ENCODE data around the gene PCSK5.

DNA sequence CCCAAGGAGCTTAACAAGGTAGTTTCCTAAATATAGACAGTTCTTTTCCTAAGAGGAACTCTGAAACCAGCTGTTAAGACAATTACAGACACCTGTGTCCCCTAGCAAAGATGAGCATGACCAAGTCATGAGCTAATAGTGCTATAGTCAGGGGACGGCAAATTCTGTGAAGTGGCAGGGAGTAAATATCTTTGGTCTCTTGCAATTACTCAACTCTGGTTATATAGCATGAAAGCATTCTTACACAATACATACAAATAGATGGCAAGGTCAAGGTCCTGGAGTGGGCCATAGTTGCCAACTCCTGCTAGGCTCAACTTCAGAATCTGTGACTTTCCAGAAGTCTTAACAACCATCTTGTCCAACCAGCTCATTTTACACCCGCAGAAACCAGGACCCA is 400.1 kb downstream of the PCSK5 start:
- TF ChIP-seq, protein P1, sequence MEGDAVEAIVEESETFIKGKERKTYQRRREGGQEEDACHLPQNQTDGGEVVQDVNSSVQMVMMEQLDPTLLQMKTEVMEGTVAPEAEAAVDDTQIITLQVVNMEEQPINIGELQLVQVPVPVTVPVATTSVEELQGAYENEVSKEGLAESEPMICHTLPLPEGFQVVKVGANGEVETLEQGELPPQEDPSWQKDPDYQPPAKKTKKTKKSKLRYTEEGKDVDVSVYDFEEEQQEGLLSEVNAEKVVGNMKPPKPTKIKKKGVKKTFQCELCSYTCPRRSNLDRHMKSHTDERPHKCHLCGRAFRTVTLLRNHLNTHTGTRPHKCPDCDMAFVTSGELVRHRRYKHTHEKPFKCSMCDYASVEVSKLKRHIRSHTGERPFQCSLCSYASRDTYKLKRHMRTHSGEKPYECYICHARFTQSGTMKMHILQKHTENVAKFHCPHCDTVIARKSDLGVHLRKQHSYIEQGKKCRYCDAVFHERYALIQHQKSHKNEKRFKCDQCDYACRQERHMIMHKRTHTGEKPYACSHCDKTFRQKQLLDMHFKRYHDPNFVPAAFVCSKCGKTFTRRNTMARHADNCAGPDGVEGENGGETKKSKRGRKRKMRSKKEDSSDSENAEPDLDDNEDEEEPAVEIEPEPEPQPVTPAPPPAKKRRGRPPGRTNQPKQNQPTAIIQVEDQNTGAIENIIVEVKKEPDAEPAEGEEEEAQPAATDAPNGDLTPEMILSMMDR (IDR thresholded peaks at IDR 0.05; ENCODE audit: extremely low read depth in 1 of 2, insufficient read depth in 1 of 2, low read depth in 1 of 2, low read length in 2 of 2): no peak
- no peak for TF ChIP-seq MYC (IDR thresholded peaks at IDR 0.05; ENCODE audit: low read depth, low read length)
- no peak for TF ChIP-seq POLR2AphosphoS5 (IDR thresholded peaks at IDR 0.05; ENCODE audit: insufficient read depth, low read depth, low read length)
- TF ChIP-seq FOS (IDR thresholded peaks at IDR 0.05; ENCODE audit: borderline replicate concordance, insufficient read depth, low read length): no peak
- no peak for TF ChIP-seq EZH2 (IDR thresholded peaks at IDR 0.05; ENCODE audit: borderline replicate concordance, low read depth, low read length, severe bottlenecking)
- TF ChIP-seq POLR2A (IDR thresholded peaks at IDR 0.05; ENCODE audit: low read depth, low read length): no peak
- TF ChIP-seq, protein P2, sequence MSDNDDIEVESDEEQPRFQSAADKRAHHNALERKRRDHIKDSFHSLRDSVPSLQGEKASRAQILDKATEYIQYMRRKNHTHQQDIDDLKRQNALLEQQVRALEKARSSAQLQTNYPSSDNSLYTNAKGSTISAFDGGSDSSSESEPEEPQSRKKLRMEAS (IDR thresholded peaks at IDR 0.05; ENCODE audit: insufficient read depth, insufficient read length): no peak
- TF ChIP-seq JUN (IDR thresholded peaks at IDR 0.05; ENCODE audit: borderline replicate concordance, insufficient read depth, insufficient read length, low read depth): no peak
- TF ChIP-seq GATA2 (IDR thresholded peaks at IDR 0.05; ENCODE audit: insufficient read depth, insufficient read length, low read depth, low read length): no peak
